ENCODE data around the gene GLYATL3. TPM values are rescaled to one million over a fixed set of nuclear protein-coding genes. Genes with fewer than 3 reads are reported as not detected.
A peak's percentile ranks its signal among the peaks of the same experiment; 100 is the strongest.

Gene GLYATL3
- total and polyA plus RNA-seq, 2 of the 4 experiments (the other 2 are of a cell fraction), result not detected

DNA sequence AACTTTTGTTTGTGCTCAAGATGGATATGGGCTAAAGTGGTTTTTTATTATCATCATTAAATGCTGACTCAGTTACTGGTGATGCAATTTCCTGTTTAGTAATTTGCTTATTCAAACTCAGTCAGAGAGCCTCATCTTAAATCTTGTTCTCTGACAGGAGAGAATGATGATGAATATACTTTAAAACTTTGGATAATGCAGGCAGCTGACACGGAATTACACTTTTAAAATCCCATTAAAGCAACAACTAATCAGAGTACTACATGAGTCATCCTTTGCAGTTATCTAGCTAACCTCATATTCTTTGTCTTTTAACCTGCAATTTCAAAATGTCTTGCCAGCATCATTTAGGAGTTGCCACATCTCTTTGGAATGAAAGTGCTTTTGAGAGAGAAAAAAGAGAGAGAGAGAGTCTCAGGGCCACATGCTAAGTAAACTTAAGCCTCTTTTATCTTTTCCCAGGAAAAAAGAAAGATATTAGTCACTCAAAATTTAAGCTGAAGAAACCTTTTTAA, 41.5 kb downstream of the GLYATL3 start:
- no peak overlapping the region for H3K27ac ChIP-seq (ENCODE audit: insufficient read depth, low read length)
- no CpG with 5 or more reads among the region's 1 CpG for WGBS, 2 experiments (ENCODE audit: extremely low coverage in 2 of 2, insufficient read length in 1 of 2)
- H3K9me1 ChIP-seq (ENCODE audit: insufficient read depth, low read length), result no peaks in the 10 kb centered on the region
- ChIA-PET CTCF (interaction anchor here (1.3 kb wide), 1 partner anchor 9 kb away, joined by 4 read pairs; no protein-coding TSS in a partner anchor), POLR2A (ENCODE audit: unreplicated experiment) (no interaction called here)
- no peak overlapping the region for H2BK15ac ChIP-seq (ENCODE audit: low read depth, low read length)
- H3K18ac ChIP-seq (ENCODE audit: low read depth, low read length), result no peak overlapping the region
- no peaks in the 10 kb centered on the region for H4K20me1 ChIP-seq (ENCODE audit: insufficient read depth, low read length)
- no peak overlapping the region for H3K14ac ChIP-seq (replicated peaks; ENCODE audit: low read depth, low read length)
- no peak overlapping the region for H4K8ac ChIP-seq (ENCODE audit: low read depth in 2 of 2, low read length in 2 of 2)
- H3K9ac ChIP-seq (ENCODE audit: low read depth, low read length), result no peak overlapping the region
- no peak overlapping the region for H2BK20ac ChIP-seq (ENCODE audit: low read depth, low read length)
- no peak overlapping the region for H2BK120ac ChIP-seq (ENCODE audit: low read depth, low read length)
- H3K4me2 ChIP-seq (ENCODE audit: low read depth, low read length), result no peak overlapping the region
- H3K27me3 ChIP-seq (ENCODE audit: control insufficient read depth, insufficient read depth, low read length), result no peaks in the 10 kb centered on the region
- no peaks in the 10 kb centered on the region for H3K9me3 ChIP-seq (ENCODE audit: control insufficient read depth, insufficient read depth, low read length)
- dilution Hi-C loops (cut with HindIII; ENCODE audit: low sequenced_read_pairs, unreplicated experiment), result no loop called here
- intact Hi-C loops (cut with micrococcal nuclease), result no loop called here
- H2AK9ac ChIP-seq (replicated peaks; ENCODE audit: low read depth, low read length, poor library complexity), result no peak overlapping the region
- H3K79me1 ChIP-seq (ENCODE audit: low read depth in 1 of 2, low read length in 2 of 2), result no peaks in the 10 kb centered on the region
- no peak overlapping the region for H2BK5ac ChIP-seq (ENCODE audit: low read depth, low read length, poor library complexity, severe bottlenecking)
- no peak overlapping the region for H2AK5ac ChIP-seq (ENCODE audit: low read depth, low read length)
- no peaks in the 10 kb centered on the region for H3K4me1 ChIP-seq (ENCODE audit: control insufficient read depth, insufficient read depth, low read length)
- H3K56ac ChIP-seq (ENCODE audit: extremely low read depth, insufficient read depth, low read length), result no peak overlapping the region
- in situ Hi-C loops (cut with MboI; ENCODE audit: low sequenced_read_pairs), result loop anchor here (25.0 kb wide), 1 partner anchor 296 kb away; no protein-coding TSS in a partner anchor
- no peak overlapping the region for H4K91ac ChIP-seq (ENCODE audit: insufficient read depth, low read depth, low read length)
- H3K23ac ChIP-seq (ENCODE audit: low read depth, low read length), result no peak overlapping the region
- H3K4me3 ChIP-seq (ENCODE audit: insufficient read depth, low read depth, low read length), result no peak overlapping the region
- no peaks in the 10 kb centered on the region for H3K36me3 ChIP-seq (ENCODE audit: control insufficient read depth, insufficient read depth, low read length)
- ATAC-seq (ENCODE audit: low read depth), result no peak; the same call in 1 of the 2 replicates
- H2AFZ ChIP-seq (replicated peaks; ENCODE audit: low read length, poor library complexity), result no peak overlapping the region
- H3K4ac ChIP-seq (ENCODE audit: low read depth, low read length), result no peak overlapping the region
- BruUV-seq (replicated peaks), result no TSS peak
- no peak for TF ChIP-seq RAD21 (IDR thresholded peaks at IDR 0.05; ENCODE audit: low read length)
- no peak for TF ChIP-seq ELK1 (IDR thresholded peaks at IDR 0.05; ENCODE audit: borderline replicate concordance, low read depth, low read length)
- no peak for TF ChIP-seq MAZ (IDR thresholded peaks at IDR 0.05; ENCODE audit: borderline replicate concordance, low read depth, low read length)
- TF ChIP-seq FOS (IDR thresholded peaks at IDR 0.05; ENCODE audit: low read depth, low read length), result peak; percentile 46; the same call in 1 of the 2 replicates
- no peak for TF ChIP-seq NFE2L2 (IDR thresholded peaks at IDR 0.05; ENCODE audit: low read depth, low read length)
- TF ChIP-seq CHD1 (IDR thresholded peaks at IDR 0.05; ENCODE audit: low read depth, low read length), result no peak
- no peak for TF ChIP-seq BHLHE40 (IDR thresholded peaks at IDR 0.05; ENCODE audit: low read depth, low read length)
- peak; percentile 18; the same call in 1 of the 2 replicates for TF ChIP-seq CEBPB (IDR thresholded peaks at IDR 0.05; ENCODE audit: low read depth, low read length)
- TF ChIP-seq RCOR1 (IDR thresholded peaks at IDR 0.05; ENCODE audit: insufficient replicate concordance, low read length), result no peak
- peak; percentile 92 for TF ChIP-seq MAFK (IDR thresholded peaks at IDR 0.05; ENCODE audit: low read depth, low read length)
- TF ChIP-seq RFX5 (IDR thresholded peaks at IDR 0.05; ENCODE audit: low read depth, low read length), result no peak
- TF ChIP-seq MXI1 (IDR thresholded peaks at IDR 0.05; ENCODE audit: borderline replicate concordance, low read depth, low read length), result no peak
- no peak for TF ChIP-seq SMC3 (IDR thresholded peaks at IDR 0.05; ENCODE audit: low read depth, low read length)
- TF ChIP-seq POLR2A (IDR thresholded peaks at IDR 0.05; ENCODE audit: low read depth, low read length), result no peak
- TF ChIP-seq, protein P1, sequence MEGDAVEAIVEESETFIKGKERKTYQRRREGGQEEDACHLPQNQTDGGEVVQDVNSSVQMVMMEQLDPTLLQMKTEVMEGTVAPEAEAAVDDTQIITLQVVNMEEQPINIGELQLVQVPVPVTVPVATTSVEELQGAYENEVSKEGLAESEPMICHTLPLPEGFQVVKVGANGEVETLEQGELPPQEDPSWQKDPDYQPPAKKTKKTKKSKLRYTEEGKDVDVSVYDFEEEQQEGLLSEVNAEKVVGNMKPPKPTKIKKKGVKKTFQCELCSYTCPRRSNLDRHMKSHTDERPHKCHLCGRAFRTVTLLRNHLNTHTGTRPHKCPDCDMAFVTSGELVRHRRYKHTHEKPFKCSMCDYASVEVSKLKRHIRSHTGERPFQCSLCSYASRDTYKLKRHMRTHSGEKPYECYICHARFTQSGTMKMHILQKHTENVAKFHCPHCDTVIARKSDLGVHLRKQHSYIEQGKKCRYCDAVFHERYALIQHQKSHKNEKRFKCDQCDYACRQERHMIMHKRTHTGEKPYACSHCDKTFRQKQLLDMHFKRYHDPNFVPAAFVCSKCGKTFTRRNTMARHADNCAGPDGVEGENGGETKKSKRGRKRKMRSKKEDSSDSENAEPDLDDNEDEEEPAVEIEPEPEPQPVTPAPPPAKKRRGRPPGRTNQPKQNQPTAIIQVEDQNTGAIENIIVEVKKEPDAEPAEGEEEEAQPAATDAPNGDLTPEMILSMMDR (conservative IDR thresholded peaks at IDR 0.05; ENCODE audit: low read depth, low read length), result no peak
- TF ChIP-seq, protein P2, sequence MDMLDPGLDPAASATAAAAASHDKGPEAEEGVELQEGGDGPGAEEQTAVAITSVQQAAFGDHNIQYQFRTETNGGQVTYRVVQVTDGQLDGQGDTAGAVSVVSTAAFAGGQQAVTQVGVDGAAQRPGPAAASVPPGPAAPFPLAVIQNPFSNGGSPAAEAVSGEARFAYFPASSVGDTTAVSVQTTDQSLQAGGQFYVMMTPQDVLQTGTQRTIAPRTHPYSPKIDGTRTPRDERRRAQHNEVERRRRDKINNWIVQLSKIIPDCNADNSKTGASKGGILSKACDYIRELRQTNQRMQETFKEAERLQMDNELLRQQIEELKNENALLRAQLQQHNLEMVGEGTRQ (IDR thresholded peaks at IDR 0.05; ENCODE audit: low read depth, low read length), result no peak
- no peak overlapping the region for H4K5ac ChIP-seq (ENCODE audit: low read depth, low read length)
- DNase-seq, result peak; percentile 52

Measured in IMR-90 (cell line).